ENCODE data around the gene TMEM151B.

DNA sequence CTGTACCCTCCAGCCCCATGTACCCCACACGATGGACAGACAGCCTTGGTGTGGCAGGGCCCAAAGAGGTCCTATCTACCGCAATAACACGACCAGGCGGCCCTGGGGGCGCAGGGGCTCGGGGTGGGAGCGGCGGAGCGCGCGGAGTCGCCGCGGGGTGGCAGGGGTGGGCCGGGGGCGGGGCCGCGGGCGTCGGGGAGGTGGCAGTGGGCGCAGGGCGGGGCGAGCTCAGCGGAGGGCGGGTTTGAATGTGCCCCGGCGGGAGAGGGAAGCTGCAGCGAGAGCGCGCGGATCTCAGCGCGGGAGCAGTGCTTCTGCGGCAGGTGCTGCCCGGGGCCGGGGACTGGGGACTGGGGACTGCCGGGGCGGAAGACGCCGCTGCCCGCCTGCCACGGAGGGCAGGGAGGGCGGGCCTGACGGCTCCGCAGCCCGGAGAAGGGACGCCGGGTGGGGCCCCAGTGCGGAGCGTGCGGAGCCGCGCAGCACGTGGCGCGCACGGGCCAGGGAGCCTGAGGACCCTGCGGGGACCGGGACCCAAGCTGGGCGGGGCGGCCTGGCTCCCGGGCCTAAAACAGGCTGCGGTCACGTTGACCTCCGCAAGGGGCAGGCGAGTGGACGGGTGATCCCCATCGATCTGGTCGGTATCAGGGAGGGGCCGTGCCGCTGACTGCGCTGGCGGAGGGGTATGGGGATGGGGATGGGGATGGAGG is 46.8 kb upstream of the TMEM151B start, which contains the start of gene SLC29A1:
- TF ChIP-seq CTCF (IDR thresholded peaks at IDR 0.05) (peak in 1 of 6 experiments; percentile 10), POLR2A (IDR thresholded peaks at IDR 0.05) (peak in 1 of 4 donors; percentile 44)
